GM06990 (cell line): ENCODE results near the gene SLC11A1.

Experiments used
- DNase-seq: peaks from one replicate; pipeline ENCODE4 v3.0.0-alpha.2; 2011; ENCODE audit not compliant: insufficient read length; ENCODE audit errors: extremely low read depth
- H3K27me3 ChIP-seq: replicated peaks from 2 replicates; pipeline ENCODE4 v1.6.0; 2011; ENCODE audit warnings: low read length; ENCODE audit not compliant: control insufficient read depth, insufficient read depth
- H3K36me3 ChIP-seq: 2 replicates; pipeline ENCODE4 v1.5.1; 2011; ENCODE audit warnings: low read length; ENCODE audit not compliant: control insufficient read depth, insufficient read depth
- H3K4me3 ChIP-seq: replicated peaks from 2 replicates; pipeline ENCODE4 v1.5.1; 2011; ENCODE audit warnings: low read depth, mild to moderate bottlenecking, control low read depth, low read length
- CTCF ChIP-seq: IDR thresholded peaks from 2 replicates; pipeline ENCODE4 v1.5.1; 2011; ENCODE audit warnings: low read length, control low read depth, mild to moderate bottlenecking, inconsistent platforms; ENCODE audit not compliant: insufficient read depth, poor library complexity, severe bottlenecking

SLC11A1 gene

GRCh38 chr2:218402911-218403411 is 20.9 kb downstream of the SLC11A1 start:
- no peak for DNase-seq
- TF ChIP-seq CTCF = no peak
- no peak overlapping the region for H3K4me3 ChIP-seq
- H3K36me3 ChIP-seq = peaks cover 11% of the 10 kb centered on the region
- H3K27me3 ChIP-seq = no peaks in the 10 kb centered on the region

GRCh38 chr2:218403810-218404209 is 21.7 kb downstream of the SLC11A1 start:
- peaks cover 11% of the 10 kb centered on the region for H3K36me3 ChIP-seq
- H3K4me3 ChIP-seq = no peak overlapping the region
- no peak for DNase-seq
- no peak for TF ChIP-seq CTCF
- H3K27me3 ChIP-seq = no peaks in the 10 kb centered on the region

- Histone ChIP-seq H3K27me3 (no peaks in the 10 kb centered on the region), H3K4me3 (no peak overlapping the region), H3K36me3 (peaks cover 11% of the 10 kb centered on the region)
- DNase-seq = no peak
- TF ChIP-seq CTCF = no peak
Measured at GRCh38 chr2:218404351-218405085, 22.4 kb downstream of the SLC11A1 start.

GRCh38 chr2:218405086-218405745 is 23.1 kb downstream of the SLC11A1 start:
- no peak for DNase-seq
- Histone ChIP-seq H3K27me3 (no peaks in the 10 kb centered on the region), H3K4me3 (peak overlapping the region; percentile 61; the same call in 1 of the 2 replicates), H3K36me3 (peaks cover 11% of the 10 kb centered on the region)
- TF ChIP-seq CTCF = no peak

GRCh38 chr2:218405746-218406208 is 23.7 kb downstream of the SLC11A1 start:
- Histone ChIP-seq H3K27me3 (no peaks in the 10 kb centered on the region), H3K36me3 (peaks cover 11% of the 10 kb centered on the region), H3K4me3 (peak overlapping the region; percentile 61)
- no peak for TF ChIP-seq CTCF
- DNase-seq = peak; percentile 52
